ENCODE results near the gene CMIP.

- TF ChIP-seq, protein P1, sequence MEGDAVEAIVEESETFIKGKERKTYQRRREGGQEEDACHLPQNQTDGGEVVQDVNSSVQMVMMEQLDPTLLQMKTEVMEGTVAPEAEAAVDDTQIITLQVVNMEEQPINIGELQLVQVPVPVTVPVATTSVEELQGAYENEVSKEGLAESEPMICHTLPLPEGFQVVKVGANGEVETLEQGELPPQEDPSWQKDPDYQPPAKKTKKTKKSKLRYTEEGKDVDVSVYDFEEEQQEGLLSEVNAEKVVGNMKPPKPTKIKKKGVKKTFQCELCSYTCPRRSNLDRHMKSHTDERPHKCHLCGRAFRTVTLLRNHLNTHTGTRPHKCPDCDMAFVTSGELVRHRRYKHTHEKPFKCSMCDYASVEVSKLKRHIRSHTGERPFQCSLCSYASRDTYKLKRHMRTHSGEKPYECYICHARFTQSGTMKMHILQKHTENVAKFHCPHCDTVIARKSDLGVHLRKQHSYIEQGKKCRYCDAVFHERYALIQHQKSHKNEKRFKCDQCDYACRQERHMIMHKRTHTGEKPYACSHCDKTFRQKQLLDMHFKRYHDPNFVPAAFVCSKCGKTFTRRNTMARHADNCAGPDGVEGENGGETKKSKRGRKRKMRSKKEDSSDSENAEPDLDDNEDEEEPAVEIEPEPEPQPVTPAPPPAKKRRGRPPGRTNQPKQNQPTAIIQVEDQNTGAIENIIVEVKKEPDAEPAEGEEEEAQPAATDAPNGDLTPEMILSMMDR (conservative IDR thresholded peaks at IDR 0.05; ENCODE audit: low read length), result no peak
- TF ChIP-seq EZH2phosphoT487 (IDR thresholded peaks at IDR 0.05; ENCODE audit: borderline replicate concordance), result no peak
Measured at GRCh38 chr16:81688182-81688581, 243.6 kb downstream of the CMIP start.

All from Loucy (cell line).